NCI-H82 treated with DMSO at 0.1 percent for 48 hours (cell line): Measurements from ENCODE around the gene GATB.
A peak's percentile ranks its signal among the peaks of the same experiment; 100 is the strongest.
"Not testable (repeated sequence)": the region's sequence is repeated elsewhere in the genome, so short reads cannot be mapped to it uniquely, and the experiment has no call there.

Experiments used
- DNase-seq: peaks from one replicate; lab custom pipeline; 2025; ENCODE audit not compliant: unreplicated experiment; lab: John Stamatoyannopoulos, UW

GATB gene

GRCh38 chr4:151736361-151736760 lies 24.4 kb downstream of the GATB start:
- DNase-seq = no peak

GRCh38 chr4:151731670-151732069 lies 29.1 kb downstream of the GATB start:
- DNase-seq = not testable (repeated sequence)

GRCh38 chr4:151729731-151730559 lies 30.9 kb downstream of the GATB start:
- DNase-seq = no peak

GRCh38 chr4:151728679-151729078 lies 32.1 kb downstream of the GATB start:
- no peak for DNase-seq

- DNase-seq = no peak
Measured at GRCh38 chr4:151728006-151728405, 32.8 kb downstream of the GATB start.

- DNase-seq = no peak
Measured at GRCh38 chr4:151727365-151727764, 33.4 kb downstream of the GATB start.

- DNase-seq = no peak
Measured at GRCh38 chr4:151725087-151725486, 35.7 kb downstream of the GATB start.

- no peak for DNase-seq
Measured at GRCh38 chr4:151721916-151722315, 38.9 kb downstream of the GATB start.

GRCh38 chr4:151721466-151721865 lies 39.3 kb downstream of the GATB start:
- no peak for DNase-seq

- DNase-seq = no peak
Measured at GRCh38 chr4:151719956-151720334, 40.9 kb downstream of the GATB start.

GRCh38 chr4:151718984-151719955 lies 41.5 kb downstream of the GATB start:
- DNase-seq = no peak

GRCh38 chr4:151717909-151718628 lies 42.7 kb downstream of the GATB start:
- DNase-seq = no peak

GRCh38 chr4:151717314-151717713 lies 43.5 kb downstream of the GATB start:
- DNase-seq = no peak

- no peak for DNase-seq
Measured at GRCh38 chr4:151716324-151716723, 44.5 kb downstream of the GATB start.

GRCh38 chr4:151715881-151716280 lies 44.9 kb downstream of the GATB start:
- DNase-seq = no peak

GRCh38 chr4:151712777-151713176 lies 48.0 kb downstream of the GATB start:
- peak; percentile 24 for DNase-seq

GRCh38 chr4:151711646-151712045 lies 49.2 kb downstream of the GATB start:
- DNase-seq = no peak

- no peak for DNase-seq
Measured at GRCh38 chr4:151709587-151709986, 51.2 kb downstream of the GATB start.

GRCh38 chr4:151709071-151709470 lies 51.7 kb downstream of the GATB start:
- DNase-seq = no peak

GRCh38 chr4:151708100-151708499 lies 52.7 kb downstream of the GATB start:
- no peak for DNase-seq

GRCh38 chr4:151703401-151703800 lies 57.4 kb downstream of the GATB start:
- no peak for DNase-seq
